H9 (cell line): Measurements from ENCODE around the gene NEURL2. TPM values are rescaled to one million over a fixed set of nuclear protein-coding genes. Genes with fewer than 3 reads are reported as not detected.

Experiments
- DNase-seq: peaks from one replicate; pipeline ENCODE4 v3.0.0-alpha.2; 2017
- H2AFZ ChIP-seq: one replicate; pipeline ENCODE4 v1.6.1; 2013; ENCODE audit warnings: mild to moderate bottlenecking, low read length, control low read depth, moderate library complexity
- H2AK5ac ChIP-seq: 2 replicates; pipeline ENCODE4 v1.6.1; 2013; ENCODE audit warnings: low read length, control low read depth, mixed read lengths; ENCODE audit not compliant: insufficient read length
- H2BK120ac ChIP-seq: one replicate; pipeline ENCODE4 v1.6.1; 2013; ENCODE audit warnings: low read depth, mild to moderate bottlenecking, low read length, control low read depth, inconsistent platforms; ENCODE audit not compliant: poor library complexity, severe bottlenecking
- H2BK12ac ChIP-seq: 2 replicates; pipeline ENCODE4 v1.6.1; 2013; ENCODE audit warnings: low read length, control low read depth, mixed read lengths, low read depth; ENCODE audit not compliant: insufficient read length
- H2BK15ac ChIP-seq: 2 replicates; pipeline ENCODE4 v1.6.1; 2013; ENCODE audit warnings: low read depth, low read length, control low read depth
- H2BK20ac ChIP-seq: one replicate; pipeline ENCODE4 v1.6.1; 2013; ENCODE audit warnings: low read depth, mild to moderate bottlenecking, low read length, control low read depth, inconsistent platforms; ENCODE audit not compliant: poor library complexity, severe bottlenecking
- H2BK5ac ChIP-seq: 2 replicates; pipeline ENCODE4 v1.6.1; 2013; ENCODE audit warnings: low read length, control low read depth, mixed read lengths; ENCODE audit not compliant: insufficient read length
- H3K14ac ChIP-seq: 2 replicates; pipeline ENCODE4 v1.6.1; 2013; ENCODE audit warnings: low read length, control low read depth; ENCODE audit not compliant: insufficient read depth
- H3K18ac ChIP-seq: 2 replicates; pipeline ENCODE4 v1.6.1; 2013; ENCODE audit warnings: low read depth, mild to moderate bottlenecking, mixed read lengths, low read length, control low read depth; ENCODE audit not compliant: insufficient read length
- H3K23ac ChIP-seq: 2 replicates; pipeline ENCODE4 v1.6.1; 2013; ENCODE audit warnings: low read length, control low read depth, mixed read lengths, low read depth; ENCODE audit not compliant: insufficient read length
- H3K23me2 ChIP-seq: 2 replicates; pipeline ENCODE4 v1.6.1; 2013; ENCODE audit warnings: low read depth, mild to moderate bottlenecking, mixed read lengths, low read length, control low read depth; ENCODE audit not compliant: insufficient read length, poor library complexity, severe bottlenecking
- H3K27ac ChIP-seq: 2 replicates; pipeline ENCODE4 v1.5.1; 2013; ENCODE audit warnings: low read length, control low read depth, mixed read lengths, low read depth; ENCODE audit not compliant: insufficient read length
- H3K27me3 ChIP-seq: 2 replicates; pipeline ENCODE4 v1.6.1; 2013; ENCODE audit warnings: low read length, control low read depth, inconsistent platforms; ENCODE audit not compliant: insufficient read depth
- H3K4ac ChIP-seq: 2 replicates; pipeline ENCODE4 v1.6.1; 2013; ENCODE audit warnings: low read depth, mild to moderate bottlenecking, control low read depth, inconsistent platforms, low read length, moderate library complexity
- H3K4me1 ChIP-seq: 2 replicates; pipeline ENCODE4 v1.6.1; 2013; ENCODE audit warnings: low read length, control low read depth, inconsistent platforms; ENCODE audit not compliant: insufficient read depth
- H3K4me2 ChIP-seq: 2 replicates; pipeline ENCODE4 v1.6.1; 2013; ENCODE audit warnings: low read length, control low read depth, mixed read lengths; ENCODE audit not compliant: insufficient read length, insufficient read depth
- H3K56ac ChIP-seq: 2 replicates; pipeline ENCODE4 v1.6.1; 2013; ENCODE audit warnings: low read depth, mild to moderate bottlenecking, mixed read lengths, low read length, control low read depth; ENCODE audit not compliant: insufficient read length
- H3K79me1 ChIP-seq: 2 replicates; pipeline ENCODE4 v1.6.1; 2013; ENCODE audit warnings: low read depth, mild to moderate bottlenecking, moderate library complexity, low read length, control low read depth, inconsistent platforms; ENCODE audit not compliant: insufficient read depth, poor library complexity, severe bottlenecking
- H3K79me2 ChIP-seq: 2 replicates; pipeline ENCODE4 v1.6.1; 2013; ENCODE audit warnings: low read length, control low read depth, inconsistent platforms; ENCODE audit not compliant: insufficient read depth
- H3K9ac ChIP-seq: 2 replicates; pipeline ENCODE4 v1.6.1; 2013; ENCODE audit warnings: low read length, control low read depth, mixed read lengths; ENCODE audit not compliant: insufficient read length; ENCODE audit errors: extremely low read depth
- H3K9me3 ChIP-seq: one replicate; pipeline ENCODE4 v1.6.1; 2013; ENCODE audit warnings: low read depth, low read length, inconsistent platforms; ENCODE audit not compliant: control insufficient read depth
- H3T11ph ChIP-seq: one replicate; pipeline ENCODE4 v1.6.1; 2013; ENCODE audit warnings: mild to moderate bottlenecking, low read length, control low read depth, inconsistent platforms
- H4K20me1 ChIP-seq: one replicate; pipeline ENCODE4 v1.6.1; 2013; ENCODE audit not compliant: control insufficient read depth, insufficient read length, insufficient read depth
- H4K5ac ChIP-seq: 2 replicates; pipeline ENCODE4 v1.6.1; 2013; ENCODE audit warnings: low read depth, mild to moderate bottlenecking, mixed read lengths, low read length, control low read depth; ENCODE audit not compliant: insufficient read length
- H4K8ac ChIP-seq: replicated peaks from 2 replicates; pipeline ENCODE4 v1.6.1; 2013; ENCODE audit warnings: low read length, control low read depth, mixed read lengths, low read depth; ENCODE audit not compliant: insufficient read length
- H4K91ac ChIP-seq: 2 replicates; pipeline ENCODE4 v1.6.1; 2013; ENCODE audit warnings: low read depth, mild to moderate bottlenecking, moderate library complexity, mixed read lengths, low read length, control low read depth; ENCODE audit not compliant: insufficient read length
- H3K27ac Mint-ChIP-seq, 3 experiments: 2 replicates in 2 of 3; 3 replicates in 1 of 3; pipeline ENCODE4 v1.8.0; 2020 to 2021; ENCODE audit warnings: mixed read lengths in 3 of 3, mild to moderate bottlenecking in 1 of 3, moderate library complexity in 1 of 3
- H3K27me3 Mint-ChIP-seq: 2 replicates; pipeline ENCODE4 v1.8.0; 2021; ENCODE audit warnings: low read depth, mild to moderate bottlenecking, moderate library complexity, mixed read lengths
- H3K36me3 Mint-ChIP-seq, 3 experiments: 2 replicates in 2 of 3; 3 replicates in 1 of 3; pipeline ENCODE4 v1.8.0; 2020 to 2021; ENCODE audit warnings: low read depth in 3 of 3, mixed read lengths in 3 of 3; ENCODE audit not compliant: insufficient read depth in 1 of 3
- H3K4me1 Mint-ChIP-seq, 2 experiments: 2 replicates each; pipeline ENCODE4 v1.8.0; 2020; ENCODE audit warnings: mixed read lengths in 2 of 2
- H3K4me3 Mint-ChIP-seq, 2 experiments: 2 replicates in 1 of 2; 3 replicates in 1 of 2; pipeline ENCODE4 v1.8.0; 2020 to 2021; ENCODE audit warnings: mild to moderate bottlenecking in 2 of 2, mixed read lengths in 2 of 2, moderate library complexity in 1 of 2
- H3K9me3 Mint-ChIP-seq, 2 experiments: 2 replicates in 1 of 2; 3 replicates in 1 of 2; pipeline ENCODE4 v1.8.0; 2020; ENCODE audit warnings: mild to moderate bottlenecking in 2 of 2, mixed read lengths in 2 of 2, moderate library complexity in 1 of 2
- total RNA-seq: library from RNA; stranded (reverse); gene quantifications from 2 replicates; pipeline ENCODE4 v1.2.1, GENCODE V29; 2021
- TF ChIP-seq, protein P1 (sequence below): fragments of 200-600 bp; sonication (generic); conservative IDR thresholded peaks from 3 replicates; pipeline ENCODE4 v1.8.0; 2021; ENCODE audit warnings: antibody characterized with exemption, mild to moderate bottlenecking

NEURL2 gene
- total RNA-seq, 1 experiment from 2014 or later: 5.4 TPM

DNA sequence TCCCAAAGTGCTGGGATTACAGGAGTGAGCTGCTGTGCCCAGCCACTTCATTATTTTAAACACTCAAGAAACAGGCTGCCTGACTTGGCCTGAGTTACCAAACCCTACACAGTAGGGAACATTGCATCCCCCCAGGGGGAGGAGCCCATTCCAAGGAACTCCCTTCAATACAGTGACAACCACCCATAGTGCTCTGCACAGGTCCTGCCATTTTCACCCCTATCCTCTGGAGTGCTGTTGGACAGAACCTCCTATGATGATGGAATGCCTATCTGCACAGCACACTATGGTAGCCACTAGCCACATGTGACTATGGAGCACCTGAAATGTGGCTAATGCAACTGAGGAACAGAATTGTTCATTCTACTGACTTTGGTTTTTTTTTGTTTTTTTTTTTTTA is 45.6 kb downstream of the NEURL2 start:
- Histone ChIP-seq H3K23me2 (peaks cover 3% of the 10 kb centered on the region), H3K4me1 (no peaks in the 10 kb centered on the region), H3K27me3 (no peaks in the 10 kb centered on the region), H2BK120ac (no peak overlapping the region), H3K18ac (no peak overlapping the region), H3K9me3 (no peaks in the 10 kb centered on the region), H3K4ac (no peak overlapping the region), H3K14ac (no peak overlapping the region), H2BK15ac (no peak overlapping the region), H3K56ac (no peak overlapping the region), H2AK5ac (no peak overlapping the region), H3T11ph (no peak overlapping the region), H3K4me2 (no peak overlapping the region), H2BK20ac (no peak overlapping the region), H4K20me1 (no peaks in the 10 kb centered on the region), H4K8ac (no peak overlapping the region), H3K9ac (no peak overlapping the region), H4K5ac (no peak overlapping the region), H2BK5ac (no peak overlapping the region), H3K79me1 (no peaks in the 10 kb centered on the region), H3K23ac (no peak overlapping the region), H4K91ac (no peak overlapping the region), H3K27ac (no peak overlapping the region), H2AFZ (no peak overlapping the region), H2BK12ac (no peak overlapping the region), H3K79me2 (no peaks in the 10 kb centered on the region)
- no peaks in the 10 kb centered on the region for H3K4me1 Mint-ChIP-seq
- no peak overlapping the region for H3K4me3 Mint-ChIP-seq
- H3K27ac Mint-ChIP-seq: no peak overlapping the region
- TF ChIP-seq, protein P1, sequence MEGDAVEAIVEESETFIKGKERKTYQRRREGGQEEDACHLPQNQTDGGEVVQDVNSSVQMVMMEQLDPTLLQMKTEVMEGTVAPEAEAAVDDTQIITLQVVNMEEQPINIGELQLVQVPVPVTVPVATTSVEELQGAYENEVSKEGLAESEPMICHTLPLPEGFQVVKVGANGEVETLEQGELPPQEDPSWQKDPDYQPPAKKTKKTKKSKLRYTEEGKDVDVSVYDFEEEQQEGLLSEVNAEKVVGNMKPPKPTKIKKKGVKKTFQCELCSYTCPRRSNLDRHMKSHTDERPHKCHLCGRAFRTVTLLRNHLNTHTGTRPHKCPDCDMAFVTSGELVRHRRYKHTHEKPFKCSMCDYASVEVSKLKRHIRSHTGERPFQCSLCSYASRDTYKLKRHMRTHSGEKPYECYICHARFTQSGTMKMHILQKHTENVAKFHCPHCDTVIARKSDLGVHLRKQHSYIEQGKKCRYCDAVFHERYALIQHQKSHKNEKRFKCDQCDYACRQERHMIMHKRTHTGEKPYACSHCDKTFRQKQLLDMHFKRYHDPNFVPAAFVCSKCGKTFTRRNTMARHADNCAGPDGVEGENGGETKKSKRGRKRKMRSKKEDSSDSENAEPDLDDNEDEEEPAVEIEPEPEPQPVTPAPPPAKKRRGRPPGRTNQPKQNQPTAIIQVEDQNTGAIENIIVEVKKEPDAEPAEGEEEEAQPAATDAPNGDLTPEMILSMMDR: no peak
- H3K27me3 Mint-ChIP-seq: no peaks in the 10 kb centered on the region
- peaks cover 7 to 59% (median 45%) of the 10 kb centered on the region in 3 experiments for H3K36me3 Mint-ChIP-seq
- H3K9me3 Mint-ChIP-seq: no peaks in the 10 kb centered on the region
- DNase-seq: no peak
